Coronary artery (tissue), 2 donors: ENCODE results near the gene TMEM161A.

Source experiments
- DNase-seq: peaks from one replicate; pipeline ENCODE4 v3.0.0-alpha.2; 2017; ENCODE audit warnings: low spot score
- H3K27ac ChIP-seq, 2 donors: fragments of 200-600 bp; sonication (generic); one replicate each; pipeline ENCODE4 v1.5.1; 2016 to 2019
- H3K4me3 ChIP-seq: fragments of 200-600 bp; sonication (generic); 2 replicates; pipeline ENCODE4 v1.5.1; 2016; ENCODE audit warnings: mild to moderate bottlenecking, moderate library complexity
- TF ChIP-seq, protein P1 (sequence below): fragments of 200-600 bp; sonication (generic); IDR thresholded peaks from one replicate; pipeline ENCODE4 v1.5.1; 2019; ENCODE audit warnings: antibody characterized with exemption

The TMEM161A gene

DNA sequence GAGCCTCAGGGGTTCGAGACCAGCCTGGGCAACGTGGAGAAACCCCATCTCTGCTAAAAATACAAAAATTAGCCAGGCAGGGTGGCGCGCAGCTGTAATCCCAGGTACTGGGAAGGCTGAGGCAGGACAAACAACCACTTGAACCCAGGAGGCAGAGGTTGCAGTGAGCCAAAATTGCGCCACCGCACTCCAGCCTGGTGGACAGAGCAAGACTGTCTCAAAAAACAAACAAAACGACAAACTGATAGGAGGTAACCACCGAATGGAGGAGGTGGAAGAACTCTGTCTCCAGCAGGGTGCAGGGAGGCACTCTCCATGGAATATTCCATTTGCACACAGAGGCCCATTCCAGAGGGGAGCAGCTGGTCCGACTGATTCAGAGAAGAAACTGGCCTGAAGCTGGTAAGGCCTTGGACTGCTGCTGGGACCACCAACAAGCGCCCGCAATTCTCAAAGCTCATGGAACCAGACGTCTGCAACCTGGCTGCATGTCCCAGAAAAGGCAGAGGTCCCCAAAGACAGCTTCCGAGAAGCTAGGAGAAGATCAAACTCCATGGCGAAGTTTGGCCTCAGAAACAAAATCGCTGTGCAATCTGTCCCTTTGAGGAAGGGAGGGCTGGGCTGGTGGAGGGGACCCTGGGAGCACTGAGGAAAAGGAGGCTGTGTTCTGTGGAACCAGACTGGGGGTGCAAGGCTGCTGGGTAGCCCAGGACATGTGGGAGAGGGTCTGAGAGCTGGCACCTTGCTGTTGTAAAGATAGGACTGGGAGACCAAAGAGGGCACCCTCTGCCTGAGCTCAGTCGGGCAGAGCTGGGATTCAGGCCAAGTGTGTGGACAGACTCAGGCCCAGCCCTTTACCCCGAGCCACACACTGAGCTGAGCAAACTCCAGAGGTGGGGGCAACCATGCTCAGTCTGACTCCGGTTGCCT, 39.3 kb downstream of the TMEM161A start:
- no peak overlapping the region for H3K4me3 ChIP-seq
- TF ChIP-seq, protein P1, sequence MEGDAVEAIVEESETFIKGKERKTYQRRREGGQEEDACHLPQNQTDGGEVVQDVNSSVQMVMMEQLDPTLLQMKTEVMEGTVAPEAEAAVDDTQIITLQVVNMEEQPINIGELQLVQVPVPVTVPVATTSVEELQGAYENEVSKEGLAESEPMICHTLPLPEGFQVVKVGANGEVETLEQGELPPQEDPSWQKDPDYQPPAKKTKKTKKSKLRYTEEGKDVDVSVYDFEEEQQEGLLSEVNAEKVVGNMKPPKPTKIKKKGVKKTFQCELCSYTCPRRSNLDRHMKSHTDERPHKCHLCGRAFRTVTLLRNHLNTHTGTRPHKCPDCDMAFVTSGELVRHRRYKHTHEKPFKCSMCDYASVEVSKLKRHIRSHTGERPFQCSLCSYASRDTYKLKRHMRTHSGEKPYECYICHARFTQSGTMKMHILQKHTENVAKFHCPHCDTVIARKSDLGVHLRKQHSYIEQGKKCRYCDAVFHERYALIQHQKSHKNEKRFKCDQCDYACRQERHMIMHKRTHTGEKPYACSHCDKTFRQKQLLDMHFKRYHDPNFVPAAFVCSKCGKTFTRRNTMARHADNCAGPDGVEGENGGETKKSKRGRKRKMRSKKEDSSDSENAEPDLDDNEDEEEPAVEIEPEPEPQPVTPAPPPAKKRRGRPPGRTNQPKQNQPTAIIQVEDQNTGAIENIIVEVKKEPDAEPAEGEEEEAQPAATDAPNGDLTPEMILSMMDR: no peak
- DNase-seq: no peak
- H3K27ac ChIP-seq: no peak overlapping the region

DNA sequence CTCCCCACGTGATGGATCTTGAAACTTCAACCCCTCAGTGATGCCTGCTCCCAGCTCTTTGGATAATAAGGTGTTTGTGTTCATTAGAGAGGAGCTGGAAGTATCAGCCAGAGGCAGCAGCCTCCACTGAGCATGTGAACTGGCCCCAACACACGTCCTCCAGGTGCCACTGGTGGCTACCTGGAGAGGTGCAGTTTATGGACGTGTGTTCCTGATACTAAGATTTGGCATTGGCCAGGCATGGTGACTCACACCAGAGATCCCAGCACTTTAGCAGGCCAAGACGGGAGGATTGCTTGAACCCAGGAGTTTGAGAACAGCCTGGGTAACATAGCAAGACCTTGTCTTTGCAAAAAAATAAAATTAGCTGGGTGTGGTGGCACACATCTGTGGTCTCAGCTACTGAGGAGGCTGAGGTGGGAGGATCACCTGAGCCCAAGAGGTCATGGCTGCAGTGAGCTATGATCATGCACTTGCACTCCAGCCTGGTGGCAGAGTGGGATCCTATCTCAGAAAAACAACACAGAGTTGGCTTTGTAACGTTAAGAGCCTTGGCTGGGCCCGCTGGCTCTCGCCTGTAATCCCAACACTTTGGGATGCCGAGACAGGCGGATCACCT, 40.1 kb downstream of the TMEM161A start:
- H3K4me3 ChIP-seq: no peak overlapping the region
- TF ChIP-seq, protein P1: no peak
- H3K27ac ChIP-seq: no peak overlapping the region
- DNase-seq: no peak

DNA sequence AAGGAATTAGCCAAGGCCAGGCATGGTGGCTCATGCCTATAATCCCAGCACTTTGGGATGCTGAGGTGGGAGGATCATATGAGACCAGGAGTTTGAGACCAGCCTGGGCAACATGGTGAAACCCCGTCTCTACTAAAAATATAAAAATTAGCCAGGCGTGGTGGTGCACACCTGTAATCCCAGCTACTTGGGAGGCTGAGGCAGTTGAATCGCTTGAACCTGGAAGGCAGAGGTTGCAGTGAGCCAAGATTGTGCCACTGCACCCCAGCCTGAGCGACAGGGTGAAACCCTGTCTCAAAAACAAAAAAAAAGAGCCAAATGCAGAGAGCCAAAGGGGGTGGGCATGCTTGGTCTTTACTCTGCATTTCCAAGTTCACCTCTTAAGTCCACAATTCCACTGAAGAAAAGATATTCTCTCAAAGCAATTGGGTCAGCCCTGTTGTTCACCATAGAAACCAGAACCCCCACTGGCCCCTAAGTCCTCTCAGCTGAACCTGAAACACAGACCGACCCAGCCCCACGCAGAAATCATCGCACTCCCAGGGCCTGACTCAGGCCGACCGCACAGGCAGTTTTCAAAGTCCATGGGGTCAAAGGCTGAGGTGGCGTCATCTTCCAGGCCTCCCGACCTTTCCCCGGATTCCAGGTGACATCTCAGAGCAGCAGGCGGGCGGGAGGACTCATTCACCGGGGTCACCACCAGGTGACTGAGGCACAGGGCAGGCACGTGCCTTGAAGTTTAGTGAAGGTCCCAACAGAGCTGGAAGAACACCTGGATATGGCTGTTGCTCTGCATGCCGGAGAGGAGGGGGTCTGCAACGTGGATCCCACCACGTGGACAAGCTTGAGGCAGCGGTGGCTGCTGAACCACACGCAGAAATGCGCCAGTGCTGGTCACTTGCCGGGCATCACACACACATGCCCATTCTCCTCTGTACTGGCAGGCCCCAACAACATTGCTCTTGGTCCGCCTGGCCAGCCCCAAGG, 41.3 kb downstream of the TMEM161A start:
- no peak overlapping the region for H3K4me3 ChIP-seq
- DNase-seq: no peak
- H3K27ac ChIP-seq: no peak overlapping the region
- TF ChIP-seq, protein P1: no peak

DNA sequence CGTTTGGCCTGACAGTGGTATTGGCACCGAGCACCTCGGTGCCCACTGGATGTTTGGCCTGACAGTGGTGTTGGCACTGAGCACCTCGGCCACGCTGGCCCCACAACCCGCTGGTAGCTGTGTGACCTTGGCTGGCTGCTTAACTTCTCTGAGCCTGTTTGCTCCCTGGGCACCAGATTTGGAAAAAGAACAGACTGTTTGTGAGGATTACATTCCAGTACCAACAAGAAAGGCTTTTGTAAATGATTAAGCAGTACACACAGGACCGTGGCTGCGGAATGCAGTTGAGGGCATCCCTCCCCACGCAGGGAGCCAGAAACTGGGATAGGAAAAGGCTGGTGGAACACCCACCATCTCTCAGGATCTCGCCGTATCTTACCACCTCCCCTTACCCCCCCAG, 42.6 kb downstream of the TMEM161A start:
- TF ChIP-seq, protein P1: no peak
- Histone ChIP-seq H3K27ac (no peak overlapping the region), H3K4me3 (no peak overlapping the region)
- DNase-seq: no peak

DNA sequence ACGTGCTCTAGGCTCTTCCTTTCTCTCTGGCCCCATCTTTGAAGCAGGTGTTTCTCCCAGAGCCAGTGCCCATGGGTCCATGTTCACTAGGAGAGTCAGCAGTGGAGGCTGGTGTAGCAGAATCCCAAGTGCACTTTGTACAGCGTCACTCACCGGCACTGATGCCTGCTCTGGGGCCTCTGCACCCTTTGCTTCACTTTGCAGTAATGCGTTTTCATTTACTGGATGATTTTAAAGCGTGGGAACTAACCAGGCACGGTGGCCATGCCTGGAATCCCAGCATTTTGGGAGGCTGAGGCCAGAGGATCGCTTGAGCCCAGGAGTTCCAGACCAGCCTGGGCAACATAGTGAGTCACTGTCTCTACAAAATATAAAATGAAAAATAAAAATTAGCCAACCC, 43.8 kb downstream of the TMEM161A start:
- Histone ChIP-seq H3K27ac (no peak overlapping the region), H3K4me3 (no peak overlapping the region)
- TF ChIP-seq, protein P1: no peak
- DNase-seq: no peak

DNA sequence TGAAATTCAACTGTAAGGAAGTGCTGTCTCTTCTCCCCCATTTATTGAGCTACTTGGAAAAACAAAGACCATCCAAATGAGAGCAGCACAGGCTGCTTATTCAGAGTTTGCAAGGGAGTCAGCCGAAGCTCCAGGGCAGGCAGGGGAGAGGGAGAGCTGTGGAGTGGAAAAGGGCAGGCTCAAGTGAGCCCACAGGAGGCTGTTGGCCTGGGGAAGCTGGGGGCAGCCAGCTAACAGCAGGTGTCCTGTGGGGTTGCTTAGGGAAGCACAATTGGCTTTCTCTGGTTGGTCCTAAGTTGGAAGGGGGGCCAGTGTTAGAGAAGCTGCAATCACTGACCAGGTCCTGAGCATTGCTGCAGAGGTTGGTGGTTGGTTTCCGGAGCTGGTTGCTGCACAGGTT, 50.6 kb downstream of the TMEM161A start:
- no peak overlapping the region for H3K27ac ChIP-seq
- no peak for DNase-seq
- TF ChIP-seq, protein P1: no peak
- H3K4me3 ChIP-seq: no peak overlapping the region
